ENCODE data around the gene MAD2L1BP.

GRCh38 chr6:43687079-43687436 lies 51.4 kb downstream of the MAD2L1BP start:
- TF ChIP-seq POLR2A (IDR thresholded peaks at IDR 0.05; ENCODE audit: low read depth, low read length) = no peak
- no peak for TF ChIP-seq POLR2AphosphoS5 (IDR thresholded peaks at IDR 0.05; ENCODE audit: low read depth, low read length)
- TF ChIP-seq TAF1 (IDR thresholded peaks at IDR 0.05; ENCODE audit: borderline replicate concordance, low read depth, low read length) = no peak

All from GM12892 (cell line).